Keratinocyte (primary cell): ENCODE measurements around the gene SMOC1.

Experiments
- CTCF ChIP-seq, 3 experiments: IDR thresholded peaks in 1 of 3; conservative IDR thresholded peaks in 1 of 3; optimal IDR thresholded peaks in 1 of 3; 2 replicates in 2 of 3; 3 replicates in 1 of 3; pipeline versions ENCODE3 to v1.5.1; 2011; ENCODE audit warnings: low read length in 3 of 3, mild to moderate bottlenecking in 3 of 3, moderate library complexity in 2 of 3, control low read depth in 1 of 3, inconsistent platforms in 1 of 3; ENCODE audit not compliant: insufficient read depth in 2 of 3; ENCODE audit errors: extremely low read depth in 1 of 3
- EZH2 ChIP-seq: IDR thresholded peaks from one replicate; pipeline ENCODE4 v1.6.1; 2012; ENCODE audit warnings: inconsistent platforms, mild to moderate bottlenecking, low read length, moderate library complexity

DNA sequence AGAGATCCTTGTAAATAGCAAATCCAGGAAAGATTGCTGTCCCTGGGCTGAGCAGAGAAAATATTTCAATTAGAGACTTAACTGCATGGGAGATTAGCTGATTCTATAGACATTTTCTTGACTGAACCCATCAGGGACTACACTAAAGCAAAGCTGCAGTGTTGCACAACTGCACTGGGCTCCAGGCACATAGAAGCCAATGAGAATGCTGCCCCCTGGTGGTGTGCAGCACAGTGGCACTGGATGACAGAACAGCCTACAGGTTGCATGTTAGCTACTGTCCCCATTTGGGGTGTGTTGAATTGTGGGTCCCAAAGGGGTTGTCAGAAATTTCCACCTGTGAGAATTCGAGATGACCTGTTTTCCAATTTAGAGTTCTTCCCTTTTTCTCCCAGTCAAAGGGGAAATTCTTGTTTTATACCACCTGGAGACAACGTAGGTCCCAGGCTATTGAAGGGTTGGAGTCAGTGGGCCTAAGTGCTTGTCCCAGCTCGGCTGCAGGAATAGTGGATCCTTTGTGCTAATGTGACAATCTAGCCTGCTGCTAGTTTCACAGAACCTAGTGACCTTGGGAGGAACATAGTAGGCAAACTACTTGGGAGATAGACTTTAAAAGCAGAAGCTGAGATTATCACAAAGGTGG, 194.8 kb downstream of the SMOC1 start:
- TF ChIP-seq CTCF (optimal IDR thresholded peaks at IDR 0.05 in 1 of 3, IDR thresholded peaks at IDR 0.05 in 1 of 3, conservative IDR thresholded peaks at IDR 0.05 in 1 of 3; ENCODE audit: extremely low read depth in 1 of 3, insufficient read depth in 2 of 3, low read length in 3 of 3) = peak; percentile 95 to 99 (median 97)
- no peak for TF ChIP-seq EZH2
